Stimulated activated CD4-positive, alpha-beta T cell treated with anti-CD3 and anti-CD28 coated beads, TNF-alpha, amount 100 ng/mL, for 4 hours (primary cell): Measurements from ENCODE around the gene NLGN2.
A peak's percentile ranks its signal among the peaks of the same experiment; 100 is the strongest.

ENCODE experiments used
- DNase-seq, 3 experiments: peaks; one replicate each; pipeline ENCODE4 v3.0.0-alpha.2; 2020; ENCODE audit warnings: low read depth in 3 of 3

The NLGN2 gene

DNA sequence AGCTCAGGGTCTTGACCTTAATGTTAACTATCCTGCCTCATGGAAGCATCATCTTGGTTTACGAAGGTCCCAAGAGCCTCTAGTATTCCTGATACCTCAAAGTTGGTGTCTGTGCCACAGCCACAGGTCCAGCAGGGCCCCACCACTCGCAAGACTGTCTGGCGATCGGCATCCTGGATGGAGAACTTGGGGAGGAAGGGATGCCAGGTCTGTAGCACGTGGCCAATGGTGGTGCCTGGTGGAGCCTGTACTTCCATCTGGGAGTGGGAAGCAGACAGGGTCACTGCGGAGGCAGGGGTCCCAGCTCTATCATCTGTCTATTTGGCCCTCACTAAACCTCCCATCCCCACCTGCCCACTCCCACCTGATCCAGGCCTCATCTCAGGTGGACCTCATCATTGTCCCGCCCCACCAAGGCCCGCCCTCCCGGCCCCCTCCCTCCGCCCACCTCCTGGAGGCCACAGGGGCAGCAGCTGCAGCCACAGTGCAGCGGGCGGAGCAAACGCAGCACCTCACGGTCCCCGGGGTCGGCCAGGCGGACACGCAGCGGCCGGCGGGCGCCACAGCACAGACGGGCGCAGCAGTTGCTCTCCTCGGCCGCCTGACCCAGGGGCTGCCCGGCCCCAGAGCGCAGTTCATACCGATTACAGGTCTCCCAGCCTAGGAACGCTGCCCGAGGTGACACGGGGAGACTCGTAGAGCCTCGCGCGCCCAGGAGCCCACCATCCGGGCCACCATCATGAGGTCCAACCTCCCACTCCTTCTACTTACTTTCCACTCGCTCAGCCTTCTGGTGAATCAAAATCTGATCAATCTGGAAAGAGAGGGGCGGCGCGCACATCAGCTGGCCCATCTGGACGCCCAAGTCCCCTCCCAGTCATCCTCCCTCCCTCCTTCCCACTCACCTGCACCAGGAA lies 14.7 kb upstream of the NLGN2 start:
- DNase-seq: no peak

- peak in 2 of 3 experiments; percentile 37 to 50 for DNase-seq
Measured at GRCh38 chr17:7393613-7394451, 13.8 kb upstream of the NLGN2 start.

- peak; percentile 62 to 78 (median 67) for DNase-seq
Measured at GRCh38 chr17:7394452-7395191, 13.0 kb upstream of the NLGN2 start, which contains the start of gene PLSCR3. Gene PLSCR3 (minus strand): TSS chr17:7394525. CDS start chr17:7394110, 415 bp downstream.

DNA sequence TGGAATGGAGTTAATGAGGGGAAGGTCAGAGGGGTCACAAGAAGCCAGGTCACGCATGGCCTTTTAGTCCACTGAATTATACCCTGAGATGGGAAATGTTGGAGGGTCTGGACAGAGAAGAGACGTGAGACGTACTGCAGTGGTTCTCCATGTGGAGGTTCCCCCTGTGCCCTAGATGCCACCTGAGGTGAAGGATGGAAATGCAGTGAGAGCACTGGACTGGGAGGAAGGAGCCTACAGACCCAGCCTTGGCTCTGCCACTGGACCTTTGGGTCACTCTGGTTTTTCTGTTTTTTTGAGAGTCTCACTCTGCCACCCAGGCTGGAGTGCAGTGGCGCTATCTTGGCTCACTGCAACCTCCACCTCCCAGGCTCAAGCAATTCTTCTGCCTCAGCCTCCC lies 11.5 kb upstream of the NLGN2 start:
- no peak for DNase-seq

- no peak for DNase-seq
Measured at GRCh38 chr17:7398612-7399011, 9.0 kb upstream of the NLGN2 start.

DNA sequence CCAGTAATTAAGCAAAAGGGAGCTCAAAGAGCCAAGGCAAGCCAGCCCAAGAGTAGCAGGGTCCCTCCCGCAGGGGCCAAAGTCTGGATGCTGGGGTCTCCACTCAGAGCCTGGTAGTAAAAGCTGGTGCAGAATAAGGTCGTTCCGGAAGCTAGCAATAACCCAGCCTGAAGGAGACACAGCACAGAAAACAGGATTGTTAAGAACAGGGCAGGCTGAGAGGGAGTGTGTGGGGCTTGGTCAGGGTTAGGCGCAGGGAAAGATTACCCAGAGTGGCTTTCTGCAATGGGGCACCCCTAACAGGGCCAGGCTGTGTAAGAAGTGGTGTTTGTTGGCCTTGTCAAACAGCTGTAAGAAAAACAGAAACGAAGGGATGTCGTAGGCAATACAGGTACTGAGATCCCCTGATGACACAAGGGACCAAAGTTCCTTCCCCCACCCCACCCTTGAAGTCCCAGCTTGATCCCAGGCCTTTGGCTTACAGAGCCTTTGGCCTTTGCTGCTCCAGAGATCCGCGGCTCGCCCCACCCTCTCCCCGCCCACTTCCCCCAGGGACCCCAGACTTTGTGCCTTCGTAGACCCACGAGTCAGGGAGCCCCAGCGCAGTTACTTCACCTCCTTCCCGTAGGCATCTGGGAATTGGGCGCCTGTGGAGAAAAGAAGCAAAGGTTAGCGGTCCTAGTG lies 4.5 kb upstream of the NLGN2 start:
- no peak for DNase-seq

DNA sequence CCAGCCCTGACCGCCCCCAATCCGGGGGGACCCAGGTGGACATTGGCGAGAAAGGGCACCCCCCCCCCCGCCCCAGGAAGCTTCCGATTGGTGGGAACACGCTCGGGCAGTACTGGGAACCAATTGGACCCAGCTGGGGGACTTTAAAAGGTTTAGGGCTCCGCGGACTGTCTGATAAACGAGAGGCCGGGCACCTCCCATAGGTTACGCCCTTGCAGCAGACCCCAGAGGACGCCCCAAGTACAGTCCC lies 4.0 kb upstream of the NLGN2 start:
- DNase-seq: no peak

GRCh38 chr17:7403977-7404736 lies 3.5 kb upstream of the NLGN2 start, which contains the start of gene TMEM256:
Gene TMEM256 (minus strand): TSS chr17:7404097. CDS start chr17:7404084, 13 bp downstream.
- peak; percentile 90 to 93 (median 91) for DNase-seq

GRCh38 chr17:7404737-7405349 lies 2.8 kb upstream of the NLGN2 start:
- DNase-seq: no peak

- no peak for DNase-seq
Measured at GRCh38 chr17:7405350-7406234, 2.1 kb upstream of the NLGN2 start.

- DNase-seq: no peak
Measured at GRCh38 chr17:7406235-7406825, 1.3 kb upstream of the NLGN2 start.

- DNase-seq: no peak
Measured at GRCh38 chr17:7407082-7407481, 563 bp upstream of the NLGN2 start.

DNA sequence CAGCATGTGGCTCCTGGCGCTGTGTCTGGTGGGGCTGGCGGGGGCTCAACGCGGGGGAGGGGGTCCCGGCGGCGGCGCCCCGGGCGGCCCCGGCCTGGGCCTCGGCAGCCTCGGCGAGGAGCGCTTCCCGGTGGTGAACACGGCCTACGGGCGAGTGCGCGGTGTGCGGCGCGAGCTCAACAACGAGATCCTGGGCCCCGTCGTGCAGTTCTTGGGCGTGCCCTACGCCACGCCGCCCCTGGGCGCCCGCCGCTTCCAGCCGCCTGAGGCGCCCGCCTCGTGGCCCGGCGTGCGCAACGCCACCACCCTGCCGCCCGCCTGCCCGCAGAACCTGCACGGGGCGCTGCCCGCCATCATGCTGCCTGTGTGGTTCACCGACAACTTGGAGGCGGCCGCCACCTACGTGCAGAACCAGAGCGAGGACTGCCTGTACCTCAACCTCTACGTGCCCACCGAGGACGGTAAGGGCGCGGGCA lies 645 bp downstream of the NLGN2 start:
- DNase-seq: no peak

- DNase-seq: no peak
Measured at GRCh38 chr17:7408863-7409262, 1.2 kb downstream of the NLGN2 start.

DNA sequence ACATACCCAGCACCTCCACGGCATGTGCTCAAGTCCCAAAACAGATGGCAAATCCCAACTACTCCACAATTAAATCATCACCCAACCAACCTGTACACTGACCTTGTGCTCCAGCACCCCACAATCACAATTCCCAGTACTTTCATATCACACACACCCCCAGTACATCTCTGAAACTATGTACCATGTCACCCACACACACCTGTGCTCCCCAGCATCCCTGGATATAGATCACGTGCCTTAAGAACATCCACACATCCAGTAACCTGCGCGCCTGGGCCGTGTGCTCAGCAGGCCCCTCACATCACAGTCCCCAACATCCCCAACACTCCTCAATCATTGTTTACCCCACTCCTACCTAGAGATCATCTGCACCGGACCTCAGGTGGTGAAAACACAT lies 2.1 kb downstream of the NLGN2 start:
- DNase-seq: no peak

DNA sequence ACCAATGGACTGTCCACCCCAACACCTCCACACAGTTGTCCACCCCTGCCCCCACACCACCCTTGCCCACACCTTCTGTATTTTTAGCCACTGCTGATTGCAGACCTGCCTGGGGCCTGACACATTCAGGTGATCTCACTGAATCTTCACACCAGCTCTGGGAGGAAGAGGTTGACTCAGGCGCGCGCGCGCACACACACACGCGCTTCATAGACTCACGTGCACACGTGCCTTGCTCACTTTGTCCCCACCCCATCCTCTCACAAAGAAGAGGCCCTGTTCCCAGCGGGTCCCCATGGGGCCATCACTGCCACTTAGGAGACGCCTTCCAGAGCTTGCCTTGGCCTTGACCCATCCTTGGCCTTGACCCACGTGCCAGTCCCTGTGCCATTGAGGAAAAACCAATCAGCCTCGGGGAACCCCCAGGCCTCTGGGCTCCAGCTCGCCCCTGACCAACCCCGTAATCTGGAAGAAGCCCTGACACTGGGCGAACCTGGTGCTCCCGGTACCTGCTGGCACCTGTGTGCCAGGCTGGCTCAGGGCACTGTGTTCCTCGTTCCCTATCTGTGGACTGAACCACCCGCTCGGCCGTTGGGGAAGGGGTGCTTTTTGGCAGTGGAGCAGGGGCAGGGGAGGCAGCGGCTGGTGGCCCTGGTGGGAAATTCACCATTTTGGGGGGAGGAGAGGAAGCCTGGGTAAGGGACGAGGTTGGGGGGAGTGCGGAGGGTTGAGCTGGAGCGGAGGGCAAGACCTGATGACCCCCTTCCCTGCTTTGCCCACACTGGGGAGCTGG lies 3.2 kb downstream of the NLGN2 start:
- no peak for DNase-seq

- DNase-seq: no peak
Measured at GRCh38 chr17:7411427-7411750, 3.7 kb downstream of the NLGN2 start.

- DNase-seq: no peak
Measured at GRCh38 chr17:7413346-7413985, 5.8 kb downstream of the NLGN2 start.
